Astrocyte (in vitro differentiated cells and primary cell): ENCODE data around the gene COL15A1. TPM values are rescaled to one million over a fixed set of nuclear protein-coding genes. Genes with fewer than 3 reads are reported as not detected.

Source experiments
- DNase-seq: peaks from one replicate; pipeline ENCODE4 v3.0.0-alpha.2; 2010; ENCODE audit warnings: low read depth
- FAIRE-seq: peaks from 2 replicates; lab custom pipeline; 2011; peaks lifted over from hg19 to GRCh38; lab: Jason Lieb, UNC
- H2AFZ ChIP-seq: 2 replicates; pipeline ENCODE4 v1.6.0; 2012; ENCODE audit warnings: low read depth, low read length, inconsistent platforms
- H3K27ac ChIP-seq: 2 replicates; pipeline ENCODE4 v1.5.1; 2011; ENCODE audit warnings: low read depth, low read length, inconsistent platforms
- H3K27me3 ChIP-seq: 2 replicates; pipeline ENCODE4 v1.6.0; 2011; ENCODE audit warnings: low read length, inconsistent platforms; ENCODE audit not compliant: insufficient read depth
- H3K36me3 ChIP-seq: 2 replicates; pipeline ENCODE4 v1.5.1; 2011; ENCODE audit warnings: low read length, inconsistent platforms; ENCODE audit not compliant: insufficient read depth
- H3K4me1 ChIP-seq: 2 replicates; pipeline ENCODE4 v1.5.1; 2011; ENCODE audit warnings: low read length, inconsistent platforms; ENCODE audit not compliant: insufficient read depth
- H3K4me2 ChIP-seq: 2 replicates; pipeline ENCODE4 v1.6.0; 2012; ENCODE audit warnings: low read length, inconsistent platforms
- H3K4me3 ChIP-seq: 2 replicates; pipeline ENCODE4 v1.5.1; 2011; ENCODE audit warnings: low read depth, mild to moderate bottlenecking, low read length, inconsistent platforms; ENCODE audit not compliant: insufficient read depth
- H3K79me2 ChIP-seq: 2 replicates; pipeline ENCODE4 v1.6.0; 2012; ENCODE audit warnings: mild to moderate bottlenecking, low read length, inconsistent platforms; ENCODE audit not compliant: insufficient read depth
- H3K9ac ChIP-seq: 2 replicates; pipeline ENCODE4 v1.6.0; 2012; ENCODE audit warnings: mild to moderate bottlenecking, low read length, inconsistent platforms
- H3K9me3 ChIP-seq: 2 replicates; pipeline ENCODE4 v1.5.1; 2012; ENCODE audit warnings: low read depth, mild to moderate bottlenecking, low read length, inconsistent platforms; ENCODE audit not compliant: insufficient read depth
- H4K20me1 ChIP-seq: 2 replicates; pipeline ENCODE4 v1.6.0; 2012; ENCODE audit warnings: low read length, inconsistent platforms; ENCODE audit not compliant: insufficient read depth
- H3K27ac Mint-ChIP-seq: one replicate; pipeline ENCODE4 v1.8.0; 2021; ENCODE audit warnings: mild to moderate bottlenecking, mixed read lengths; ENCODE audit not compliant: unreplicated experiment
- H3K27me3 Mint-ChIP-seq: one replicate; pipeline ENCODE4 v1.8.0; 2021; ENCODE audit warnings: low read depth, mixed read lengths; ENCODE audit not compliant: unreplicated experiment
- H3K36me3 Mint-ChIP-seq: one replicate; pipeline ENCODE4 v1.8.0; 2021; ENCODE audit warnings: low read depth, mixed read lengths; ENCODE audit not compliant: unreplicated experiment
- H3K4me1 Mint-ChIP-seq: one replicate; pipeline ENCODE4 v1.8.0; 2021; ENCODE audit warnings: low read depth, mixed read lengths; ENCODE audit not compliant: unreplicated experiment
- H3K4me3 Mint-ChIP-seq: one replicate; pipeline ENCODE4 v1.8.0; 2021; ENCODE audit warnings: mild to moderate bottlenecking, moderate library complexity, mixed read lengths; ENCODE audit not compliant: unreplicated experiment
- H3K9me3 Mint-ChIP-seq: one replicate; pipeline ENCODE4 v1.8.0; 2021; ENCODE audit warnings: mild to moderate bottlenecking, mixed read lengths; ENCODE audit not compliant: unreplicated experiment
- CTCF ChIP-seq: IDR thresholded peaks from 2 replicates; pipeline ENCODE4 v1.5.1; 2011; ENCODE audit warnings: low read depth, mild to moderate bottlenecking, inconsistent platforms, low read length, moderate library complexity; ENCODE audit not compliant: insufficient read depth
- EZH2 ChIP-seq: IDR thresholded peaks from 2 replicates; pipeline ENCODE4 v1.6.1; 2012; ENCODE audit warnings: mild to moderate bottlenecking, low read length, inconsistent platforms; ENCODE audit not compliant: insufficient read depth
- total RNA-seq: library from RNA; stranded (reverse); gene quantifications from 2 replicates; pipeline ENCODE4 v1.2.1, GENCODE V29; 2021

Gene COL15A1
- total RNA-seq, 1 donor from 2014 or later = 5.6 TPM

DNA sequence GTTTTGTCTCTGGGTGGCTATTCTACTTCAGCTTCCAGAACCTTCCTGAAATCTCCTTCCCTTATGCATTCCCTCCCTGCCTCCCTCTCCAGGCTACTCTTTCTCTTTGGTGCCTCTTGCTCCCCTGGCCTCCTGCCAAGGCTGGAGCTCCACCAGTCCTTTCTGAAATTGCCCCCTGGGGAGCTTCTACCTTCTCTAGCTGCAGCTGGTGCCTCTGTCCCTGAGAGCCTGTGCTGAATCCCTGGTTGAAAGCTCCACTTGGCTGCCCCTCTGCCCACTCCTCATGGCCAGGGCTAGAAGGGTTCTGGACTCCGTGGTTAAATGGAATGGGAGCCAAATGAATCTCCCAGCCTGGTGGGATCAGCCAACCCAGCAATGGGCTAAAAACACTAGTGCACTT is 80.1 kb downstream of the COL15A1 start:
- no peak overlapping the region for H3K9ac ChIP-seq
- Mint-ChIP-seq H3K4me1 (peaks cover 46% of the 10 kb centered on the region), H3K27me3 (peaks cover 6% of the 10 kb centered on the region), H3K36me3 (peaks cover 3% of the 10 kb centered on the region), H3K4me3 (no peak overlapping the region), H3K27ac (peak overlapping the region; percentile 41), H3K9me3 (peaks cover 7% of the 10 kb centered on the region)
- no peaks in the 10 kb centered on the region for H4K20me1 ChIP-seq
- no peak overlapping the region for H2AFZ ChIP-seq
- DNase-seq (no peak), FAIRE-seq (no peak)
- no peaks in the 10 kb centered on the region for H3K9me3 ChIP-seq
- H3K27ac ChIP-seq = no peak overlapping the region
- H3K4me2 ChIP-seq = no peak overlapping the region
- TF ChIP-seq CTCF = no peak
- no peak for TF ChIP-seq EZH2
- H3K79me2 ChIP-seq = no peaks in the 10 kb centered on the region
- no peaks in the 10 kb centered on the region for H3K36me3 ChIP-seq
- H3K27me3 ChIP-seq = no peaks in the 10 kb centered on the region
- H3K4me3 ChIP-seq = no peak overlapping the region
- H3K4me1 ChIP-seq = peaks cover 18% of the 10 kb centered on the region

- peaks cover 7% of the 10 kb centered on the region for H3K9me3 Mint-ChIP-seq
- Histone ChIP-seq H3K4me1 (peaks cover 12% of the 10 kb centered on the region), H3K4me2 (no peak overlapping the region), H3K4me3 (no peak overlapping the region), H2AFZ (no peak overlapping the region), H4K20me1 (no peaks in the 10 kb centered on the region), H3K27me3 (no peaks in the 10 kb centered on the region), H3K79me2 (no peaks in the 10 kb centered on the region), H3K9me3 (no peaks in the 10 kb centered on the region), H3K36me3 (no peaks in the 10 kb centered on the region), H3K27ac (no peak overlapping the region), H3K9ac (no peak overlapping the region)
- DNase-seq (peak; percentile 63), FAIRE-seq (no peak)
- no peak overlapping the region for H3K4me3 Mint-ChIP-seq
- peaks cover 44% of the 10 kb centered on the region for H3K4me1 Mint-ChIP-seq
- peaks cover 3% of the 10 kb centered on the region for H3K36me3 Mint-ChIP-seq
- TF ChIP-seq EZH2 (no peak), CTCF (no peak)
- H3K27me3 Mint-ChIP-seq = peaks cover 6% of the 10 kb centered on the region
- no peak overlapping the region for H3K27ac Mint-ChIP-seq
These were observed 81.3 kb downstream of the COL15A1 start for GRCh38 chr9:99024959-99025358.

GRCh38 chr9:99025616-99026270 is 82.0 kb downstream of the COL15A1 start:
- Mint-ChIP-seq H3K27me3 (peaks cover 6% of the 10 kb centered on the region), H3K36me3 (peaks cover 3% of the 10 kb centered on the region), H3K27ac (no peak overlapping the region), H3K4me3 (no peak overlapping the region), H3K4me1 (peaks cover 45% of the 10 kb centered on the region), H3K9me3 (peaks cover 7% of the 10 kb centered on the region)
- Histone ChIP-seq H3K4me2 (no peak overlapping the region), H3K9me3 (no peaks in the 10 kb centered on the region), H4K20me1 (no peaks in the 10 kb centered on the region), H3K4me3 (no peak overlapping the region), H3K9ac (no peak overlapping the region), H2AFZ (no peak overlapping the region), H3K27me3 (no peaks in the 10 kb centered on the region), H3K79me2 (no peaks in the 10 kb centered on the region), H3K4me1 (peaks cover 9% of the 10 kb centered on the region), H3K36me3 (no peaks in the 10 kb centered on the region), H3K27ac (no peak overlapping the region)
- DNase-seq = no peak
- FAIRE-seq = no peak
- no peak for TF ChIP-seq CTCF
- no peak for TF ChIP-seq EZH2
